H1 (cell line): ENCODE measurements around the gene CPPED1. TPM values are rescaled to one million over a fixed set of nuclear protein-coding genes. Genes with fewer than 3 reads are reported as not detected.

ENCODE experiments used
- CTCF ChIA-PET: fragments of 300-600 bp; sonication (Branson Sonifier 250); formaldehyde crosslinking; loops from one replicate; lab custom pipeline; 2021; ENCODE audit not compliant: partially characterized antibody; lab: Charles Lee
- POLR2A ChIA-PET: fragments of 300-600 bp; sonication (Branson Sonifier 250); formaldehyde crosslinking; loops from one replicate; lab custom pipeline; 2021; ENCODE audit warnings: inconsistent platforms; ENCODE audit not compliant: partially characterized antibody; lab: Charles Lee
- DNase-seq, 2 experiments: peaks; one replicate each; pipeline versions ENCODE4 v3.0.0 to v3.0.0-alpha.2; 2010 to 2022; ENCODE audit warnings: low spot score in 2 of 2, low read depth in 1 of 2, mixed read lengths in 1 of 2
- FAIRE-seq: peaks from 2 replicates; lab custom pipeline; 2011; peaks lifted over from hg19 to GRCh38; lab: Jason Lieb, UNC
- H2AFZ ChIP-seq: 2 replicates; pipeline ENCODE4 v1.8.1; 2012; ENCODE audit warnings: low read length, inconsistent platforms
- H2AK5ac ChIP-seq: 2 replicates; pipeline ENCODE4 v1.6.1; 2013; ENCODE audit warnings: low read depth, low read length
- H2BK120ac ChIP-seq: replicated peaks from 2 replicates; pipeline ENCODE3; 2013; ENCODE audit warnings: low read depth, low read length, inconsistent platforms
- H2BK12ac ChIP-seq: 2 replicates; pipeline ENCODE4 v1.6.1; 2013; ENCODE audit warnings: low read depth, low read length
- H2BK15ac ChIP-seq: 2 replicates; pipeline ENCODE4 v1.6.1; 2013; ENCODE audit warnings: low read length
- H2BK20ac ChIP-seq: 2 replicates; pipeline ENCODE4 v1.6.1; 2013; ENCODE audit warnings: low read length
- H2BK5ac ChIP-seq: 2 replicates; pipeline ENCODE4 v1.6.1; 2013; ENCODE audit warnings: low read depth, low read length
- H3K14ac ChIP-seq: 2 replicates; pipeline ENCODE4 v1.6.1; 2013; ENCODE audit warnings: inconsistent platforms; ENCODE audit not compliant: insufficient read length
- H3K18ac ChIP-seq: 2 replicates; pipeline ENCODE4 v1.6.1; 2013; ENCODE audit warnings: low read length; ENCODE audit errors: extremely low read depth
- H3K23ac ChIP-seq: 2 replicates; pipeline ENCODE4 v1.6.1; 2013; ENCODE audit warnings: inconsistent platforms; ENCODE audit not compliant: insufficient read length
- H3K23me2 ChIP-seq: 2 replicates; pipeline ENCODE4 v1.6.1; 2013; ENCODE audit warnings: low read depth, low read length
- H3K27ac ChIP-seq: 2 replicates; pipeline ENCODE4 v1.6.1; 2011; ENCODE audit warnings: low read depth, low read length, inconsistent platforms
- H3K27me3 ChIP-seq, 4 experiments: replicated peaks in 1 of 4; 1 replicate in 1 of 4; 2 replicates in 3 of 4; pipeline versions ENCODE4 v1.6.1 to v1.8.1; 2011 to 2013; ENCODE audit warnings: low read length in 3 of 4, mild to moderate bottlenecking in 3 of 4, inconsistent platforms in 2 of 4, mixed read lengths in 2 of 4, moderate library complexity in 1 of 4; ENCODE audit not compliant: control insufficient read depth in 3 of 4, insufficient read depth in 3 of 4; ENCODE audit errors: extremely low read depth in 1 of 4
- H3K36me3 ChIP-seq, 4 experiments: 2 replicates each; pipeline versions ENCODE4 v1.6.1 to v1.8.1; 2011 to 2013; ENCODE audit warnings: mild to moderate bottlenecking in 4 of 4, low read length in 3 of 4, moderate library complexity in 2 of 4, control low read depth in 1 of 4, inconsistent platforms in 1 of 4; ENCODE audit not compliant: insufficient read depth in 4 of 4, control insufficient read depth in 2 of 4
- H3K4ac ChIP-seq: replicated peaks from 2 replicates; pipeline ENCODE3; 2013; ENCODE audit warnings: low read length, low read depth, mixed read lengths, inconsistent platforms; ENCODE audit not compliant: insufficient read length
- H3K4me1 ChIP-seq, 4 experiments: replicated peaks in 1 of 4; 1 replicate in 1 of 4; 2 replicates in 3 of 4; pipeline versions ENCODE4 v1.6.1 to v1.8.1; 2011 to 2013; ENCODE audit warnings: low read length in 3 of 4, inconsistent platforms in 2 of 4, mixed read lengths in 1 of 4; ENCODE audit not compliant: insufficient read depth in 4 of 4, control insufficient read depth in 3 of 4
- H3K4me2 ChIP-seq, 2 experiments: 2 replicates each; pipeline versions ENCODE4 v1.6.1 to v1.8.1; 2011 to 2013; ENCODE audit warnings: low read depth in 2 of 2, low read length in 2 of 2, control low read depth in 1 of 2, inconsistent platforms in 1 of 2, mild to moderate bottlenecking in 1 of 2; ENCODE audit not compliant: insufficient read depth in 1 of 2
- H3K4me3 ChIP-seq, 4 experiments: fragments of 200-600, 300-600 bp in 1 of 4; sonication (generic), shearing (Covaris generic), sonication (Bioruptor Twin) in 1 of 4; 2 replicates each; pipeline versions ENCODE4 v1.5.1 to v1.8.1; 2011 to 2016; ENCODE audit warnings: low read length in 4 of 4, low read depth in 3 of 4, control low read depth in 2 of 4, inconsistent platforms in 2 of 4, mild to moderate bottlenecking in 2 of 4, mixed read lengths in 1 of 4, moderate library complexity in 1 of 4; ENCODE audit not compliant: insufficient read depth in 2 of 4; ENCODE audit errors: extremely low read depth in 1 of 4
- H3K56ac ChIP-seq: replicated peaks from 2 replicates; pipeline ENCODE3; 2013; ENCODE audit warnings: low read depth, mild to moderate bottlenecking, mixed read lengths, low read length, inconsistent platforms; ENCODE audit not compliant: insufficient read length
- H3K79me1 ChIP-seq: 2 replicates; pipeline ENCODE4 v1.6.1; 2013; ENCODE audit warnings: low read depth, low read length, control low read depth
- H3K79me2 ChIP-seq, 2 experiments: 2 replicates each; pipeline versions ENCODE4 v1.6.1 to v1.8.1; 2012 to 2013; ENCODE audit warnings: low read length in 2 of 2, mild to moderate bottlenecking in 2 of 2, inconsistent platforms in 1 of 2; ENCODE audit not compliant: insufficient read depth in 2 of 2, control insufficient read depth in 1 of 2
- H3K9ac ChIP-seq, 4 experiments: replicated peaks in 1 of 4; 1 replicate in 1 of 4; 2 replicates in 3 of 4; pipeline versions ENCODE4 v1.6.1 to v1.8.1; 2011 to 2013; ENCODE audit warnings: low read depth in 3 of 4, low read length in 3 of 4, control low read depth in 2 of 4, mild to moderate bottlenecking in 2 of 4, moderate library complexity in 2 of 4, inconsistent platforms in 1 of 4; ENCODE audit errors: extremely low read depth in 1 of 4
- H3K9me3 ChIP-seq, 2 experiments: 2 replicates each; pipeline versions ENCODE4 v1.6.1 to v1.8.1; 2012 to 2013; ENCODE audit warnings: mild to moderate bottlenecking in 2 of 2, moderate library complexity in 2 of 2, control low read depth in 1 of 2, inconsistent platforms in 1 of 2, low read depth in 1 of 2, low read length in 1 of 2, mixed read lengths in 1 of 2; ENCODE audit not compliant: insufficient read depth in 2 of 2
- H4K20me1 ChIP-seq, 2 experiments: replicated peaks in 1 of 2; 2 replicates each; pipeline versions ENCODE3 to v1.8.1; 2011 to 2013; ENCODE audit warnings: inconsistent platforms in 2 of 2, low read length in 2 of 2, mild to moderate bottlenecking in 1 of 2; ENCODE audit not compliant: insufficient read depth in 2 of 2, control insufficient read depth in 1 of 2
- H4K5ac ChIP-seq: 2 replicates; pipeline ENCODE4 v1.6.1; 2013; ENCODE audit warnings: low read length, low read depth, mixed read lengths, inconsistent platforms; ENCODE audit not compliant: insufficient read length
- H4K8ac ChIP-seq: 2 replicates; pipeline ENCODE4 v1.8.0; 2013; ENCODE audit warnings: mild to moderate bottlenecking, moderate library complexity, low read length, inconsistent platforms; ENCODE audit not compliant: insufficient read depth; ENCODE audit errors: extremely low read depth
- H4K91ac ChIP-seq: replicated peaks from 2 replicates; pipeline ENCODE3; 2013; ENCODE audit warnings: low read length, mixed read lengths, inconsistent platforms; ENCODE audit not compliant: insufficient read length
- CBX5 ChIP-seq: fragments of 300-800, 300-1000 bp; sonication (generic); IDR thresholded peaks from 2 replicates; pipeline ENCODE4 v1.7.1; 2016; ENCODE audit warnings: antibody characterized with exemption, low read length, low read depth
- CBX8 ChIP-seq: fragments of 300-800, 300-1000 bp; sonication (generic); IDR thresholded peaks from 2 replicates; pipeline ENCODE4 v1.7.1; 2016; ENCODE audit warnings: low read depth, low read length, borderline replicate concordance
- CEBPB ChIP-seq: IDR thresholded peaks from 2 replicates; pipeline ENCODE4 v1.6.1; 2012; ENCODE audit warnings: low read depth, low read length
- CHD1 ChIP-seq: IDR thresholded peaks from 2 replicates; pipeline ENCODE4 v1.6.1; 2012; ENCODE audit warnings: low read depth, low read length, improper control_type of control experiment
- CHD2 ChIP-seq: IDR thresholded peaks from 2 replicates; pipeline ENCODE4 v1.6.1; 2012; ENCODE audit warnings: low read length, improper control_type of control experiment
- EP300 ChIP-seq, 2 experiments: IDR thresholded peaks; 1 replicate in 1 of 2; 2 replicates in 1 of 2; pipeline ENCODE4 v1.6.1; 2011 to 2012; ENCODE audit warnings: low read depth in 2 of 2, low read length in 2 of 2, mild to moderate bottlenecking in 2 of 2, borderline replicate concordance in 1 of 2, inconsistent platforms in 1 of 2, moderate library complexity in 1 of 2
- JUN ChIP-seq: IDR thresholded peaks from 2 replicates; pipeline ENCODE4 v1.6.1; 2011; ENCODE audit warnings: low read depth, mild to moderate bottlenecking, improper control_type of control experiment, low read length
- JUND ChIP-seq: IDR thresholded peaks from 2 replicates; pipeline ENCODE4 v1.6.1; 2011; ENCODE audit warnings: mild to moderate bottlenecking, improper control_type of control experiment, low read length
- MAFK ChIP-seq: IDR thresholded peaks from 2 replicates; pipeline ENCODE4 v1.6.1; 2012; ENCODE audit warnings: low read depth, mild to moderate bottlenecking, improper control_type of control experiment, low read length
- RAD21 ChIP-seq, 2 experiments: IDR thresholded peaks in 1 of 2; conservative IDR thresholded peaks in 1 of 2; 2 replicates each; pipeline ENCODE4 v1.6.1; 2011; ENCODE audit warnings: low read depth in 2 of 2, low read length in 2 of 2, improper control_type of control experiment in 1 of 2, inconsistent platforms in 1 of 2, mild to moderate bottlenecking in 1 of 2, moderate library complexity in 1 of 2
- SAP30 ChIP-seq: fragments of 300-600 bp; sonication (generic); IDR thresholded peaks from 2 replicates; pipeline ENCODE4 v1.7.1; 2012; ENCODE audit warnings: low read length, moderate library complexity, mild to moderate bottlenecking, inconsistent platforms; ENCODE audit not compliant: insufficient read depth, insufficient replicate concordance
- SIRT6 ChIP-seq: IDR thresholded peaks from one replicate; pipeline ENCODE4 v1.7.1; 2012; ENCODE audit warnings: low read length, inconsistent platforms
- TAF7 ChIP-seq: optimal IDR thresholded peaks from 2 replicates; pipeline ENCODE3; 2011; ENCODE audit warnings: low read depth, mild to moderate bottlenecking, inconsistent platforms, low read length, moderate library complexity, borderline replicate concordance
- TBP ChIP-seq: IDR thresholded peaks from 2 replicates; pipeline ENCODE4 v1.6.1; 2011; ENCODE audit warnings: low read depth, low read length, improper control_type of control experiment
- TCF12 ChIP-seq: IDR thresholded peaks from 2 replicates; pipeline ENCODE4 v1.6.1; 2011; ENCODE audit warnings: low read depth, mild to moderate bottlenecking, low read length
- YY1 ChIP-seq: IDR thresholded peaks from 2 replicates; pipeline ENCODE4 v1.6.1; 2011; ENCODE audit warnings: low read depth, mild to moderate bottlenecking, low read length
- WGBS, 2 experiments: shearing (Covaris generic) in 1 of 2; methylation state at CpG; one replicate each; pipeline versions ENCODE4 v1.1.6 to v1.1.7; 2013 to 2015; ENCODE audit warnings: low lambda C conversion rate in 2 of 2, mixed read lengths in 2 of 2, inconsistent platforms in 1 of 2, low coverage in 1 of 2, missing lambda C conversion rate in 1 of 2; ENCODE audit not compliant: insufficient replicate concordance in 2 of 2, insufficient coverage in 1 of 2, insufficient read length in 1 of 2; ENCODE audit errors: extremely low coverage in 1 of 2, missing lambda C conversion rate in 1 of 2; 5-methylcytosine and 5-hydroxymethylcytosine counted together
- polyA plus RNA-seq, 7 experiments: library from polyadenylated mRNA; depleted of rRNA in 3 of 7; stranded (reverse) in 5 of 7; unstranded in 2 of 7; fragments of >200 nt in 5 of 7; fragments of 200-250 nt in 2 of 7; gene quantifications; 1 replicate in 5 of 7; 2 replicates in 1 of 7; 4 replicates in 1 of 7; pipeline versions ENCODE4 v1.2.1 to v1.2.3, GENCODE V29; 2011 to 2013; ENCODE audit warnings: missing spikeins in 2 of 7, mixed read lengths in 2 of 7
- total RNA-seq: library from RNA; stranded (reverse); fragmentation: NEBNext Ultra II Directional; extraction: Animal tissue kit (Norgen Biotek cat#: 25700); gene quantifications from 2 replicates; pipeline ENCODE4 v1.2.1, GENCODE V29; 2021

Gene CPPED1
- total and polyA plus RNA-seq, 2 of the 8 experiments (the other 6 are each of a cell fraction or from before 2014, with no cell fraction given), result 3.5 to 11.2 TPM

DNA sequence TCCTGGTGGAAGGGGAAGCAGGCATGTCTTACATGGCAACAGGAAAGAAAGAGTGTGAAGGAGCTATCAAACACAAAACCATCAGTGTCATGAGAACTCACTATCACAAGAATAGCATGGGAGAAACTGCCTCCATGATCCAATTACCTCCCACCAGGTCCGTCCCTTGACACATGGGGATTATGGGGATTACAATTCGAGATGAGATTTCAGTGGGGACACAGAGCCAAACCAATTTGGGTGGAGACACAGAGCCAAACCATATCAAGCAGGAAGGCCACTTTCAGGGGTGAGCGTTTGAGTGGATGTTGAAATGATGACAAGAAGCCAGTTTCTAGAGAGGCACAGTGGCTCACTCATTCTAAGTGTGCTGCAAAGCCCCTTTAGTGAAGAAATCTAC, 143.8 kb downstream of the CPPED1 start:
- Histone ChIP-seq H3K4ac (no peak overlapping the region), H3K23me2 (no peaks in the 10 kb centered on the region; the same call in 1 of the 2 replicates), H3K4me1 (no peaks in the 10 kb centered on the region), H3K79me2 (no peaks in the 10 kb centered on the region), H4K5ac (no peak overlapping the region), H3K9ac (no peak overlapping the region), H3K9me3 (no peaks in the 10 kb centered on the region), H3K79me1 (no peaks in the 10 kb centered on the region), H3K23ac (no peak overlapping the region), H3K56ac (no peak overlapping the region), H2BK5ac (no peak overlapping the region), H4K20me1 (no peaks in the 10 kb centered on the region), H3K36me3 (no peaks in the 10 kb centered on the region), H3K27me3 (no peaks in the 10 kb centered on the region), H3K27ac (no peak overlapping the region), H2BK15ac (no peak overlapping the region), H3K4me2 (no peak overlapping the region), H3K4me3 (no peak overlapping the region), H3K14ac (no peak overlapping the region), H2AK5ac (no peak overlapping the region), H2AFZ (no peak overlapping the region), H2BK120ac (no peak overlapping the region), H2BK20ac (no peak overlapping the region), H3K18ac (no peak overlapping the region), H2BK12ac (no peak overlapping the region), H4K8ac (no peak overlapping the region), H4K91ac (no peak overlapping the region)
- 77% methylated on average over 3 of the region's 3 CpGs; no CpG with 5 or more reads in 1 of the 2 experiments for WGBS, 2 experiments
- CTCF ChIA-PET, result no interaction called here
- DNase-seq (no peak), FAIRE-seq (no peak)
- POLR2A ChIA-PET, result no interaction called here
- TF ChIP-seq TBP (no peak), SAP30 (no peak), MAFK (no peak), CHD2 (no peak), CBX8 (no peak), YY1 (no peak), EP300 (IDR thresholded peaks at IDR 0.05; ENCODE audit: borderline replicate concordance in 1 of 2, low read depth in 2 of 2, low read length in 2 of 2) (no peak), TAF7 (no peak), JUND (no peak), CBX5 (no peak), CEBPB (no peak), TCF12 (no peak), RAD21 (IDR thresholded peaks at IDR 0.05 in 1 of 2, conservative IDR thresholded peaks at IDR 0.05 in 1 of 2; ENCODE audit: low read depth in 2 of 2, low read length in 2 of 2) (no peak), CHD1 (no peak), JUN (no peak), SIRT6 (no peak)
